Stimulated activated CD8-positive, alpha-beta memory T cell treated with anti-CD3 and anti-CD28 coated beads, Interleukin-15, amount 100 ng/mL, for 4 hours (primary cell): ENCODE results near the gene INPP5K.
"Not testable (repeated sequence)": the region's sequence is repeated elsewhere in the genome, so short reads cannot be mapped to it uniquely, and the experiment has no call there.

Source experiments
- DNase-seq, 2 donors: peaks; one replicate each; pipeline ENCODE4 v3.0.0-alpha.2; 2020; ENCODE audit warnings: low read depth in 2 of 2

Gene INPP5K

GRCh38 chr17:1546292-1546922 is 30.0 kb upstream of the INPP5K start:
- DNase-seq: no peak

- DNase-seq: no peak
Measured at GRCh38 chr17:1545618-1546017, 29.2 kb upstream of the INPP5K start.

GRCh38 chr17:1542316-1542715 is 25.9 kb upstream of the INPP5K start:
- DNase-seq: no peak

GRCh38 chr17:1541367-1541904 is 25.0 kb upstream of the INPP5K start:
- DNase-seq: no peak

- no peak for DNase-seq
Measured at GRCh38 chr17:1539811-1540210, 23.4 kb upstream of the INPP5K start.

- no peak for DNase-seq
Measured at GRCh38 chr17:1535737-1536136, 19.3 kb upstream of the INPP5K start.

- DNase-seq: no peak
Measured at GRCh38 chr17:1533661-1534325, 17.4 kb upstream of the INPP5K start.

GRCh38 chr17:1532836-1533602 is 16.6 kb upstream of the INPP5K start:
- no peak for DNase-seq

GRCh38 chr17:1529863-1530262 is 13.5 kb upstream of the INPP5K start:
- DNase-seq: no peak

GRCh38 chr17:1526876-1527275 is 10.5 kb upstream of the INPP5K start:
- not testable (repeated sequence) for DNase-seq

GRCh38 chr17:1522626-1523025 is 6.2 kb upstream of the INPP5K start:
- no peak for DNase-seq

GRCh38 chr17:1521086-1521640 is 4.8 kb upstream of the INPP5K start:
- no peak for DNase-seq

- DNase-seq: no peak
Measured at GRCh38 chr17:1519678-1520077, 3.3 kb upstream of the INPP5K start.

GRCh38 chr17:1518410-1518809 is 2.0 kb upstream of the INPP5K start:
- no peak for DNase-seq

- DNase-seq: peak; percentile 17 to 44
Measured at GRCh38 chr17:1515640-1516387, 598 bp downstream of the INPP5K start.

GRCh38 chr17:1512351-1512750 is 4.1 kb downstream of the INPP5K start:
- DNase-seq: no peak

GRCh38 chr17:1511756-1512321 is 4.6 kb downstream of the INPP5K start:
- no peak for DNase-seq

GRCh38 chr17:1511290-1511689 is 5.1 kb downstream of the INPP5K start:
- DNase-seq: no peak

- DNase-seq: no peak
Measured at GRCh38 chr17:1509290-1509881, 7.0 kb downstream of the INPP5K start.

GRCh38 chr17:1508709-1509108 is 7.7 kb downstream of the INPP5K start:
- not testable (repeated sequence) for DNase-seq
